Measurements from ENCODE around the gene TMEM132D.
A peak's percentile ranks its signal among the peaks of the same experiment; 100 is the strongest.

Gene TMEM132D

DNA sequence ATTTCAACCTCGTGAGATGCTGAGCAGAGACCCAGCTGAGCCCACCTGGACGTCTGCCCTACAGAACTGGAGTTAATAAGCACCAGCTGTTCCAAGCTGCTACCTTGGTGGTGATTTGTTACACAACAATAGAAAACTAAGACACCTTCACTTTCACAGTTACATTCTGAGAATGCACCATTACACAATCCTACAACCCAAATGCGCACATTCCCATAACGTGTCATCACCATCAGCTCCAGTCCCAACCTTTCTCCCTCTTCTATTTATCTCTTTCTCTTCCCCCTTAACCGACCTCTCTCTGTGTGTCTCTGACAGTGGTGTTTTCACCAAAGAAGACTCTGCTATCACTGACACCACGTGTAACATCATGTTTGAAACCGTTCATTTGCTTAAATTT is 91.9 kb downstream of the TMEM132D start:
- no peaks in the 10 kb centered on the region for H3K4me1 ChIP-seq (ENCODE audit: control insufficient read depth, insufficient read depth, low read length)
- H3K4me3 ChIP-seq (ENCODE audit: low read depth, low read length): no peak overlapping the region
- no peak overlapping the region for H3K9ac ChIP-seq (ENCODE audit: low read depth, low read length)
- no peaks in the 10 kb centered on the region for H3K36me3 ChIP-seq (ENCODE audit: control insufficient read depth, insufficient read depth, low read length)
- H3K27me3 ChIP-seq (ENCODE audit: control insufficient read depth, insufficient read depth, low read length): no peaks in the 10 kb centered on the region
- no peaks in the 10 kb centered on the region for H3K9me3 ChIP-seq (ENCODE audit: control insufficient read depth, insufficient read depth, low read length)

DNA sequence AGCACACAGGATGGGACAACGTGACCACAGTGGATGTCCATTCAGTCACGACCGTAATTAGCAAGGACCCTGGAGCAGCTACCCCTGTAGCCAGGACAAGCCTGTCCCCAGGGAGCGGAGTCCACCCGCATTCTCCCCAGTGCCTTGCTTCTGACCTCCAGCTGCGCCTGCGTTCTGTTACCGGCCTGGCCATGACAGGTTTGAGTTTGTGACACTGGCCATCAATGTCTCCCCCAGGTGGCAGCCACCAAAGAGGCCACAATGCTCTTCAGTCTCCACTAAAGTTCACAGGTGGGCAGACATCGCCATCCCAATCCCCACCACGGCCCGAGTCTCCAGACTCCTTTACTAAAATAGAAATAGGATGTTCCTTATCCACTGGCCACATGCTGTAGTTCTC is 96.7 kb downstream of the TMEM132D start:
- no peaks in the 10 kb centered on the region for H3K9me3 ChIP-seq (ENCODE audit: control insufficient read depth, insufficient read depth, low read length)
- no peaks in the 10 kb centered on the region for H3K27me3 ChIP-seq (ENCODE audit: control insufficient read depth, insufficient read depth, low read length)
- H3K4me3 ChIP-seq (ENCODE audit: low read depth, low read length): no peak overlapping the region
- H3K4me1 ChIP-seq (ENCODE audit: control insufficient read depth, insufficient read depth, low read length): no peaks in the 10 kb centered on the region
- H3K9ac ChIP-seq (ENCODE audit: low read depth, low read length): no peak overlapping the region
- H3K36me3 ChIP-seq (ENCODE audit: control insufficient read depth, insufficient read depth, low read length): no peaks in the 10 kb centered on the region

DNA sequence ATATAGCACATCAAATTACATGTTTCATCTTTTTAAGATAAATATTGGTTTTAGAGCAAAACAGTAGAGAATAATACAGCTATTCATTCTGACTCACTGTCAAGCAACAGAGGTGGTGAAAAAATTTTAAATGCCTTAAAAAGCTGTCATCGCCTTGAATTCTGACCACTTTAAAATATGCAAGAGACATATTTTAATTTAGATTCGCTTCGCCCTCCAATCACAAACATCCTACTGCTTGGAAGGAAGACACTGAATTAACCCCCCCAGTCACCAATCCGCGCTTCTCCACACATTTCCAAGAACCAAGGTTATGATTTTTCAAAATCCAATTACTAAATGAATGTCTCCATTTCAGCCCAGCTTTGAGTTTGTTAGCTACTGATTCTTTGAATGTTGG is 112.4 kb downstream of the TMEM132D start:
- Histone ChIP-seq H3K9ac (ENCODE audit: low read depth, low read length) (no peak overlapping the region), H3K4me3 (ENCODE audit: low read depth, low read length) (no peak overlapping the region), H3K4me1 (ENCODE audit: control insufficient read depth, insufficient read depth, low read length) (no peaks in the 10 kb centered on the region), H3K9me3 (ENCODE audit: control insufficient read depth, insufficient read depth, low read length) (no peaks in the 10 kb centered on the region), H3K36me3 (ENCODE audit: control insufficient read depth, insufficient read depth, low read length) (no peaks in the 10 kb centered on the region), H3K27me3 (ENCODE audit: control insufficient read depth, insufficient read depth, low read length) (no peaks in the 10 kb centered on the region)

DNA sequence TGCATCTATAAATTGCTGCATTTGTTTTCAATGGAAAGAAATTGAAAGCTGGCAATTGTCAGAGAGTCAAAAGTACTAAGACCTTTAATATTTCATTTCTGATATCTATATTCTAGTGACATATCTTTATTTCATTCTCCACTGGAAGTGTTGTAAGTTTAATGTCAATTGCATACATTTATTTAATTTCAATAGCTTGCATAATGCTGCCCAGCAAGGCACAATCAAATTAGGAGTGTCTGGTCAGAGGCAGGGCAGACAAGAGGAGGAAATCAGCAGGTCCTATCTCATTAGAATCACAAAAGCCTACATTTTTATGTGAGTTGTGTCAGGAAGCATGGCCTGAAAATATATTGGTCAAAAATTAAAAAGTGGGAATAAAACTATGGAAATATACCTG is 112.9 kb downstream of the TMEM132D start:
- Histone ChIP-seq H3K9ac (ENCODE audit: low read depth, low read length) (no peak overlapping the region), H3K36me3 (ENCODE audit: control insufficient read depth, insufficient read depth, low read length) (no peaks in the 10 kb centered on the region), H3K4me3 (ENCODE audit: low read depth, low read length) (no peak overlapping the region), H3K4me1 (ENCODE audit: control insufficient read depth, insufficient read depth, low read length) (no peaks in the 10 kb centered on the region), H3K27me3 (ENCODE audit: control insufficient read depth, insufficient read depth, low read length) (no peaks in the 10 kb centered on the region), H3K9me3 (ENCODE audit: control insufficient read depth, insufficient read depth, low read length) (no peaks in the 10 kb centered on the region)

DNA sequence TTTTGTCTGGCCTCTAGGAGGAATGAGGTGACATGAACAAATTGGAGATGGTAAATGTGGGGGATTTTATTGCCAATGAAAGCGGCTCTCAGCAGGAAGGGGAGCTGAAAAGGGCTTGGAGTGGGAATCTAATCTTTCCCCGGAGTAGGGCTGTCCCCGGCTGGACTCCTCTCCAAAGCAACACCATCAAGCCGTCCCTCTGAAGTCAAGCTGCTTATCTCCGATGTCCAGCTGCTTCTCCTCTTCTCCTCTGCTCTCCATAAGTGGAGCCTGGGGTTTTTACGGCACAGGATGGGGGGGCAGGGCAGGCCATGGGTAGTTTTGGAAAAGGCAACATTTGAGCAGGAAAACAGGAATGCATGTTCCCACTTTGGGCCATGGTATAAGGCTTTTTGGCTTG is 113.5 kb downstream of the TMEM132D start:
- no peaks in the 10 kb centered on the region for H3K4me1 ChIP-seq (ENCODE audit: control insufficient read depth, insufficient read depth, low read length)
- H3K9ac ChIP-seq (ENCODE audit: low read depth, low read length): no peak overlapping the region
- H3K36me3 ChIP-seq (ENCODE audit: control insufficient read depth, insufficient read depth, low read length): no peaks in the 10 kb centered on the region
- no peaks in the 10 kb centered on the region for H3K27me3 ChIP-seq (ENCODE audit: control insufficient read depth, insufficient read depth, low read length)
- H3K9me3 ChIP-seq (ENCODE audit: control insufficient read depth, insufficient read depth, low read length): no peaks in the 10 kb centered on the region
- H3K4me3 ChIP-seq (ENCODE audit: low read depth, low read length): no peak overlapping the region

DNA sequence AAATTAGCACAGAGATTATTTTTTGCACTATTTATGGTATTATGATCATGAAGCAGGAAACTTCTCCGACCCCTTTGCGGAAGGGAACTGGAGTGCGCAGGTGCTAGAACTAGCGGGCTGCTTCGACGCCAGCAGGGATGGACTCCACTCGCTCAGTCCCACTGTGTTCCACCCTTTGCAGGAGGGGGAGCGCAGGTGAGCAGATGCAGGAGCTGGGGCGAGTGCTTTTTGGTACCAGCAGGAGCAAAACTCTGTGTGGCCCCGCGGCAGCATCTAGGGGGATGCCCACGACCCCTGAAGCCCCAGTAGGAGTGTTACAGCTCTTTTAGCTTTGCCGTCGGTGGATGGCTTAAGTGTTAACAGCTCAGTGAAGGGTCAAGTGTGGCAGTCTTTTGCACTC is 113.9 kb downstream of the TMEM132D start:
- no peak overlapping the region for H3K4me3 ChIP-seq (ENCODE audit: low read depth, low read length)
- H3K4me1 ChIP-seq (ENCODE audit: control insufficient read depth, insufficient read depth, low read length): peaks cover 4% of the 10 kb centered on the region
- no peaks in the 10 kb centered on the region for H3K36me3 ChIP-seq (ENCODE audit: control insufficient read depth, insufficient read depth, low read length)
- H3K9me3 ChIP-seq (ENCODE audit: control insufficient read depth, insufficient read depth, low read length): no peaks in the 10 kb centered on the region
- H3K27me3 ChIP-seq (ENCODE audit: control insufficient read depth, insufficient read depth, low read length): no peaks in the 10 kb centered on the region
- no peak overlapping the region for H3K9ac ChIP-seq (ENCODE audit: low read depth, low read length)

DNA sequence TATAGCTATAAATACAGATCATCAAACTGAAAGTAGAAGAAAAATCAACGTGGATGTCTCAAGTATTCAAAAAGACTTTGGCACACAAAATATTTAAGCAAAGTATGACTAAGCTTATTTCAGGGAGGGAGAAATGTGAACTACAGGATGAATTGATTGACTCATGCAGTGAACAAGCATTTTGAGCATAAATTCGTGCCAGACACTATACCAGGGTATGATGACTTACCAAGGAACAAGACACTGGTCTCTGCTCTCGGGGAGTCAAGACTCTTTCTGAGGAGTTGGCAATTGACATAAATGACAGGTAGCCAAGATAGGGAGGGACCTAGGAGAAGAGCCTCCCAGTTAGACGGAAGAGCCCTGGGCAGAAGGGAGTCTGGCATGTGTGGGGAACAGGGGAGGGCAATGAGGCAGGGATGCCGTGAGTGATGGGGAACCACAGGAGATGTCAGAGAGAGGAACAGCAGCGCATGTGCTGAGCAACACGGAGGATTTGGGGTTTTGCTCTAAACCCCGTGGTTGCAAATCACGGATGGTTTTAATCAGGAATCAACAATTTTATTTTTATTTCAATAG is 115.2 kb downstream of the TMEM132D start:
- H3K4me1 ChIP-seq (ENCODE audit: control insufficient read depth, insufficient read depth, low read length): peaks cover 5% of the 10 kb centered on the region
- no peak overlapping the region for H3K4me3 ChIP-seq (ENCODE audit: low read depth, low read length)

DNA sequence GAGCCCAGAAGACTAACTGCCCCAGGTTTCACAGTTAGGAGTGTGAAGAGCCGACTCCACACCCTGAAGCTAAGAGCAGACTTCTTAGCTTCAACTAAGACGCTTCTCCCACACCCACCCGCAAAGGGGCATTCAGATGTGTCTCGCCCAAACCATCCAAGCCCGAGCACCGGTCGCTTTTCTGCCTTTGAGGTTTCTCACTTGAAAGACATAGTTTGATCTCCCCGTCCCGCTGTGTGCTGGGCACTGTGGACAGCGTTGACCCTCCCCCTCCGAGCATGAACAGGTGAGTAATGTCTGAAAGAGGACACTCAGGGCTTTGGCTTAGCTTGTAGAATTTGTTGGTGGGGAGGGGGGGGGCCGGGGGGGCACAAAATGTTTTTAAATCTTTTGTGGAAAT is 123.8 kb downstream of the TMEM132D start:
- Histone ChIP-seq H3K4me3 (ENCODE audit: low read depth, low read length) (no peak overlapping the region), H3K4me1 (ENCODE audit: control insufficient read depth, insufficient read depth, low read length) (peaks cover 2% of the 10 kb centered on the region), H3K36me3 (ENCODE audit: control insufficient read depth, insufficient read depth, low read length) (no peaks in the 10 kb centered on the region), H3K9me3 (ENCODE audit: control insufficient read depth, insufficient read depth, low read length) (no peaks in the 10 kb centered on the region), H3K9ac (ENCODE audit: low read depth, low read length) (no peak overlapping the region), H3K27me3 (ENCODE audit: control insufficient read depth, insufficient read depth, low read length) (no peaks in the 10 kb centered on the region)

More for the DNA sequence above, 115.2 kb downstream of the TMEM132D start:
- Histone ChIP-seq H3K9ac (ENCODE audit: low read depth, low read length) (no peak overlapping the region), H3K9me3 (ENCODE audit: control insufficient read depth, insufficient read depth, low read length) (no peaks in the 10 kb centered on the region), H3K27me3 (ENCODE audit: control insufficient read depth, insufficient read depth, low read length) (no peaks in the 10 kb centered on the region), H3K36me3 (ENCODE audit: control insufficient read depth, insufficient read depth, low read length) (no peaks in the 10 kb centered on the region)

DNA sequence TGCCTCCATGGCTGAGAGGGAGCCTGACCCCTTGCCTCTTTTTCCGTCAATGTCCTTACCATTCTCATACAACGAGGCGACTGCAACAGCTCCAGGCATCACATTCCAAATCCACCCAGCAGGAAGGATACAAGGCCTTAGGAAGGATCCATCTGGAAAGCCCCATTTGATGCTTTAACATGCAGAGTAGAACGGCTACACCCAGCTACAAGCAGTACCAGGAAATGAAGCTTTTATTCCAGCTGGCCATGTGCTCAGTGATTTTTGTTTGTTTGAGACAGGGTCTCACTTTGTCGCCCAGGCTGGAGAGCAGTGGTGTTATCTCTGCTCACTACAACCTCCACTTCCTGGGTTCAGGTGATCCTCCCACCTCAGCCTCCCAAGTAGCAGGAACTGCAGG is 124.8 kb downstream of the TMEM132D start:
- H3K4me3 ChIP-seq (ENCODE audit: low read depth, low read length): no peak overlapping the region
- H3K9me3 ChIP-seq (ENCODE audit: control insufficient read depth, insufficient read depth, low read length): no peaks in the 10 kb centered on the region
- no peaks in the 10 kb centered on the region for H3K36me3 ChIP-seq (ENCODE audit: control insufficient read depth, insufficient read depth, low read length)
- no peak overlapping the region for H3K9ac ChIP-seq (ENCODE audit: low read depth, low read length)
- H3K27me3 ChIP-seq (ENCODE audit: control insufficient read depth, insufficient read depth, low read length): no peaks in the 10 kb centered on the region
- H3K4me1 ChIP-seq (ENCODE audit: control insufficient read depth, insufficient read depth, low read length): no peaks in the 10 kb centered on the region

DNA sequence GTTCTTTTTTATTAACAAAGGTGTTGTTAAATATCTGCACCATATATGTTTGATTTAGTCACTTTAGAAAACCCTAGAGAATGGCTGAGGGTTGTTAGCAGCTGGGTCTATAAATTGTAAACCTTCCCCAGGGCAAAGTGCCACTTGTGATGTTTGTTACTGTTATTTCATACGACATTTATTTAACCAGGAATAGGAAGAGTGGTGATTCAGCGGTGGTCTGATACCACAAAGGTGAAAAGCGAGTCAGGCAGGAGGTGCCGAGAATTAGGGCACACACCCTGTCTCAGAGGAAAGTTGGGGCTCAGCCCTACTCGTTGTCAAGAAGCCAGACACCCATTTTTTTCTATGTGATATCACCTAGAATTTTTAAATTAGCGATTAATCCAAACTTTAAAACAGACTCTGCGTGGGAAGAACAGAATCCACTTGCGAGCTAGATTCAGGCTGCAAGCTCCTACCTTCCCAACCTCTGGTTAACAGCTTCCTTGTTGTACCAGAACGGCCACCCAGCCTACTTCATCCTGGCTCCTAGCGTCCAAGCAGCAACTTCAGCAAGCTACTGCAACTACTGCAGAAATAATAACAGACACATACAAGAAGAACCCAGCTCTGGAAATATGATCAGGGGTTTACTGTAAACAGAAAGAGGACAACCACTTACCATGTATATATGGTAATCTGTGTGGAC is 126.7 kb downstream of the TMEM132D start:
- Histone ChIP-seq H3K27me3 (ENCODE audit: control insufficient read depth, insufficient read depth, low read length) (no peaks in the 10 kb centered on the region), H3K9ac (ENCODE audit: low read depth, low read length) (no peak overlapping the region)

DNA sequence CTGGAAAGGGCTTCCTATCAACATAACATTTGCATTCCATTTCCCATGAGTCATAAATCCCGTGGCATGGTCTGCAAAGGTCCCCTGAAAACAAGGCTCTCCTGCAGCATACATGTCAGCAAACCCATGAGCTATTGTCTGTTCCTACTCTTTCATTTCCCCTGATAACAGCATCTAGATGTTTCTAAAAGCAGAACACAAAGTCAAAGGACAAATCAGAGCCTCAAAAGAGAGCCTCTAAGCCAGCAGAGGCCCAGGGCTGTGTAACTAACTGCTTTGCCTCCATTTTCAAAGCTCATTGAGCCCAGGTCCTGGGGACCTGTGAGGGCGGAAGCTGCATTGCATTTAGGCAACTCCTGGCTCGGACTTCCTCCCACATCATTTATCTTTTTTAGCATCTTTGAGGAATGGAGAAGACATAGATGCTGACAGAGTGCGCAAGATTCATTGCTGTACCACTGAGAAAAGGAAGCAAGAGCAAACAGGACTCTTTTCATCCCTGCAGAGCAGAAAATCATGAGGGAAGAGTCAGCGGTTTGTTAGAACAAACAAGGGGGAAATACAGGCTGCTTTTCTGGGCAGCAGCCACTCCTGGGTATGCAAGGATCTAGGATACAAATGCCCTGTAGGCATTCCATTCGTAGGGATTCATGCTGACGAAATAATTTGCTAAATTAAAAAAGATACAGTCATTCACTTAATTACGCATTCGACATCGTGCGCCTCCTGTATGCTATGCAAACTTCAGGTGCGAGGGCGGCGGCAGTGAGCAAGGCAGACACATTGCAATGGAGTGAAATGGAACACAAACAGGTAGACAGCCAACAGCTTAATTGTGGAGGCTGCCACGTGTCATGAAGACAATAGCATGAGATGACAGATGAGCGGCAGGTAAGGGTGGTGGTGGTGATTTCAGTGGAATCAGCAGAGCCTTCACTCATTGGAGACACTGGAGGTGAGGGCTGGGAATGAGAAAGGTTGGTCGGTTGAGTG is 131.0 kb downstream of the TMEM132D start:
- H3K9me3 ChIP-seq (ENCODE audit: control insufficient read depth, insufficient read depth, low read length): no peaks in the 10 kb centered on the region
- no peak overlapping the region for H3K4me3 ChIP-seq (ENCODE audit: low read depth, low read length)
- no peaks in the 10 kb centered on the region for H3K36me3 ChIP-seq (ENCODE audit: control insufficient read depth, insufficient read depth, low read length)
- H3K9ac ChIP-seq (ENCODE audit: low read depth, low read length): peak overlapping the region; percentile 41
- no peaks in the 10 kb centered on the region for H3K27me3 ChIP-seq (ENCODE audit: control insufficient read depth, insufficient read depth, low read length)
- peaks cover 27% of the 10 kb centered on the region for H3K4me1 ChIP-seq (ENCODE audit: control insufficient read depth, insufficient read depth, low read length)

More for the DNA sequence above, 126.7 kb downstream of the TMEM132D start:
- Histone ChIP-seq H3K4me3 (ENCODE audit: low read depth, low read length) (no peak overlapping the region), H3K36me3 (ENCODE audit: control insufficient read depth, insufficient read depth, low read length) (no peaks in the 10 kb centered on the region), H3K9me3 (ENCODE audit: control insufficient read depth, insufficient read depth, low read length) (no peaks in the 10 kb centered on the region), H3K4me1 (ENCODE audit: control insufficient read depth, insufficient read depth, low read length) (peaks cover 10% of the 10 kb centered on the region)

Measured in iPS-15b (cell line).